WTC11 (cell line): ENCODE measurements around the gene FHL1.

Experiments
- CTCF ChIP-seq: fragments of 200-600 bp; IDR thresholded peaks from 2 replicates; pipeline ENCODE4 v1.8.0; 2022; ENCODE audit warnings: antibody characterized with exemption
- ELF4 ChIP-seq: sonication (generic); formaldehyde crosslinking; IDR thresholded peaks from 2 replicates; pipeline ENCODE4 v1.8.1; 2022; ENCODE audit warnings: low read depth, mild to moderate bottlenecking, moderate library complexity, missing genetic modification reagents
- ETV6 ChIP-seq: sonication (generic); formaldehyde crosslinking; IDR thresholded peaks from 2 replicates; pipeline ENCODE4 v1.8.1; 2022; ENCODE audit warnings: mild to moderate bottlenecking, missing genetic modification reagents
- MXD4 ChIP-seq: fragments of 250-450 bp; sonication (Bioruptor Pico); IDR thresholded peaks from 2 replicates; pipeline ENCODE4 v1.8.0; 2021; ENCODE audit warnings: mild to moderate bottlenecking, moderate library complexity, borderline replicate concordance
- ZNF121 ChIP-seq: sonication (generic); formaldehyde crosslinking; IDR thresholded peaks from 2 replicates; pipeline ENCODE4 v1.8.0; 2023; ENCODE audit warnings: missing genetic modification reagents

- TF ChIP-seq CTCF (no peak), ZNF121 (CRISPR knock-in tag) (no peak), MXD4 (CRISPR knock-in tag) (no peak), ETV6 (CRISPR knock-in tag) (no peak), ELF4 (CRISPR knock-in tag) (no peak)
Observed at GRCh38 chrX:136176399-136176825, 29.1 kb downstream of the FHL1 start.
